ENCODE results near the gene DEK. TPM values are rescaled to one million over a fixed set of nuclear protein-coding genes. Genes with fewer than 3 reads are reported as not detected.
"Not testable (repeated sequence)": the region's sequence is repeated elsewhere in the genome, so short reads cannot be mapped to it uniquely, and the experiment has no call there.

Gene DEK
- total and polyA plus RNA-seq, 5 donors: 49.9 to 97.9 (median 88.8) TPM

- not testable (repeated sequence) for H3K4me1 ChIP-seq (ENCODE audit: control insufficient read depth, insufficient read depth, low read length); ATAC-seq
These were observed 88.1 kb downstream of the DEK start for GRCh38 chr6:18176198-18176597.

More at GRCh38 chr6:18176198-18176597, 88.1 kb downstream of the DEK start:
- intact Hi-C loops (cut with DNase I); H3K9me3 ChIP-seq (ENCODE audit: control insufficient read depth, low read length); DNase-seq; H3K4me3 ChIP-seq (ENCODE audit: low read length); H3K27ac ChIP-seq (ENCODE audit: low read length); H3K27me3 ChIP-seq (ENCODE audit: control insufficient read depth, insufficient read depth): not testable (repeated sequence)
- 62% methylated on average over 4 of the region's 4 CpGs for WGBS

Other genes with a start within 250 kb of the DEK start
- gene NHLRC1, start 141.9 kb downstream of the DEK start, total RNA-seq: 1 to 10 TPM; 1.3 to 3.7 (median 2.7) TPM
- 2.1 TPM for gene NHLRC1, start 141.9 kb downstream of the DEK start, polyA plus RNA-seq
- 10 to 100 TPM; 12.3 to 16.5 (median 13.5) TPM for gene TPMT, start 109.5 kb downstream of the DEK start, total RNA-seq
- gene TPMT, start 109.5 kb downstream of the DEK start, polyA plus RNA-seq: 18.1 TPM
- 10 to 100 TPM in 3 of 4 donors, 1 to 10 TPM in 1; 9.8 to 14.9 (median 14.6) TPM for gene KDM1B, start 109.1 kb downstream of the DEK start, total RNA-seq
- gene KDM1B, start 109.1 kb downstream of the DEK start, polyA plus RNA-seq: 4.0 TPM
- 10 to 100 TPM; 11.9 to 17.3 (median 15.4) TPM for gene RNF144B, start 122.8 kb upstream of the DEK start, total RNA-seq
- 7.1 TPM for gene RNF144B, start 122.8 kb upstream of the DEK start, polyA plus RNA-seq